Mesothelial cell of epicardium (in vitro differentiated cells): ENCODE data around the gene CDH4. TPM values are rescaled to one million over a fixed set of nuclear protein-coding genes. Genes with fewer than 3 reads are reported as not detected.

ENCODE experiments used
- DNase-seq, 2 experiments: peaks; one replicate each; pipeline ENCODE4 v3.0.0; 2021; ENCODE audit warnings: low spot score in 2 of 2; ENCODE audit not compliant: unreplicated experiment in 2 of 2
- H3K27ac Mint-ChIP-seq: 2 replicates; pipeline ENCODE4 v1.8.0; 2021; ENCODE audit warnings: mixed read lengths
- H3K27me3 Mint-ChIP-seq: 2 replicates; pipeline ENCODE4 v1.8.0; 2021; ENCODE audit warnings: low read depth, mixed read lengths
- H3K36me3 Mint-ChIP-seq: 2 replicates; pipeline ENCODE4 v1.8.0; 2021; ENCODE audit warnings: mixed read lengths
- H3K4me1 Mint-ChIP-seq: 2 replicates; pipeline ENCODE4 v1.8.0; 2021; ENCODE audit warnings: mixed read lengths
- H3K4me3 Mint-ChIP-seq: 2 replicates; pipeline ENCODE4 v1.8.0; 2021; ENCODE audit warnings: mild to moderate bottlenecking, moderate library complexity, mixed read lengths
- H3K9me3 Mint-ChIP-seq: 2 replicates; pipeline ENCODE4 v1.8.0; 2021; ENCODE audit warnings: mixed read lengths
- CTCF ChIP-seq: fragments of 200-600 bp; sonication (generic); IDR thresholded peaks from one replicate; pipeline ENCODE4 v1.5.0; 2021; ENCODE audit warnings: antibody characterized with exemption; ENCODE audit not compliant: unreplicated experiment
- total RNA-seq: library from RNA; stranded (reverse); gene quantifications from 3 replicates; pipeline ENCODE4 v1.2.1, GENCODE V29; 2021

Gene CDH4
- total RNA-seq, 1 donor from 2014 or later: 1.1 TPM

- H3K27me3 Mint-ChIP-seq: peaks cover 13% of the 10 kb centered on the region
Measured at GRCh38 chr20:61593516-61593915, 341.5 kb downstream of the CDH4 start.

GRCh38 chr20:61594198-61594597 is 342.1 kb downstream of the CDH4 start:
- Mint-ChIP-seq H3K27ac (no peak overlapping the region), H3K9me3 (peaks cover 38% of the 10 kb centered on the region), H3K4me1 (peaks cover 1% of the 10 kb centered on the region), H3K36me3 (no peaks in the 10 kb centered on the region), H3K4me3 (no peak overlapping the region), H3K27me3 (peaks cover 6% of the 10 kb centered on the region)
- TF ChIP-seq CTCF: no peak
- no peak for DNase-seq

More at GRCh38 chr20:61593516-61593915, 341.5 kb downstream of the CDH4 start:
- DNase-seq: no peak
- TF ChIP-seq CTCF: no peak
- Mint-ChIP-seq H3K36me3 (no peaks in the 10 kb centered on the region), H3K27ac (no peak overlapping the region), H3K4me1 (peaks cover 8% of the 10 kb centered on the region), H3K4me3 (no peak overlapping the region), H3K9me3 (peaks cover 38% of the 10 kb centered on the region)

- DNase-seq: no peak
- H3K4me1 Mint-ChIP-seq: no peaks in the 10 kb centered on the region
- no peak for TF ChIP-seq CTCF
- no peak overlapping the region for H3K27ac Mint-ChIP-seq
- H3K9me3 Mint-ChIP-seq: peaks cover 38% of the 10 kb centered on the region
- peaks cover under 1% of the 10 kb centered on the region for H3K27me3 Mint-ChIP-seq
- H3K4me3 Mint-ChIP-seq: no peak overlapping the region
- H3K36me3 Mint-ChIP-seq: no peaks in the 10 kb centered on the region
Measured at GRCh38 chr20:61595216-61595615, 343.2 kb downstream of the CDH4 start.

- no peaks in the 10 kb centered on the region for H3K27me3 Mint-ChIP-seq
- TF ChIP-seq CTCF: no peak
- no peak overlapping the region for H3K4me3 Mint-ChIP-seq
- H3K4me1 Mint-ChIP-seq: no peaks in the 10 kb centered on the region
- no peak overlapping the region for H3K27ac Mint-ChIP-seq
- H3K36me3 Mint-ChIP-seq: no peaks in the 10 kb centered on the region
- H3K9me3 Mint-ChIP-seq: peaks cover 32% of the 10 kb centered on the region
- no peak for DNase-seq
Measured at GRCh38 chr20:61596687-61597330, 344.7 kb downstream of the CDH4 start.

- H3K36me3 Mint-ChIP-seq: no peaks in the 10 kb centered on the region
- no peak overlapping the region for H3K4me3 Mint-ChIP-seq
- TF ChIP-seq CTCF: no peak
- peaks cover 23% of the 10 kb centered on the region for H3K9me3 Mint-ChIP-seq
- H3K27ac Mint-ChIP-seq: no peak overlapping the region
- no peak for DNase-seq
- no peaks in the 10 kb centered on the region for H3K27me3 Mint-ChIP-seq
- no peaks in the 10 kb centered on the region for H3K4me1 Mint-ChIP-seq
Measured at GRCh38 chr20:61597996-61598395, 345.9 kb downstream of the CDH4 start.
